Mammary epithelial cell (primary cell): Measurements from ENCODE around the gene LAMA4.

Experiments
- CTCF ChIP-seq, 2 donors: IDR thresholded peaks in 1 of 2; conservative IDR thresholded peaks in 1 of 2; 2 replicates each; pipeline ENCODE4 v1.5.1; 2011 to 2012; ENCODE audit warnings: inconsistent platforms in 2 of 2, low read length in 2 of 2, mild to moderate bottlenecking in 2 of 2, control low read depth in 1 of 2, low read depth in 1 of 2; ENCODE audit not compliant: insufficient read depth in 1 of 2; ENCODE audit errors: extremely low read depth in 1 of 2
- EZH2 ChIP-seq: IDR thresholded peaks from 2 replicates; pipeline ENCODE4 v1.6.1; 2012; ENCODE audit warnings: low read length, inconsistent platforms, borderline replicate concordance

GRCh38 chr6:112173221-112173804 lies 81.1 kb downstream of the LAMA4 start:
- TF ChIP-seq EZH2 = no peak
- no peak for TF ChIP-seq CTCF (conservative IDR thresholded peaks at IDR 0.05 in 1 of 2, IDR thresholded peaks at IDR 0.05 in 1 of 2; ENCODE audit: extremely low read depth in 1 of 2, insufficient read depth in 1 of 2, low read depth in 1 of 2, low read length in 2 of 2)
